Rectal smooth muscle tissue (tissue), 1 donor: ENCODE measurements around the gene ABHD14A.
A peak's percentile ranks its signal among the peaks of the same experiment; 100 is the strongest.

Experiments used
- H3K27ac ChIP-seq: one replicate; pipeline ENCODE4 v1.7.0; 2013; ENCODE audit warnings: low read depth, low read length, inconsistent platforms
- H3K27me3 ChIP-seq: one replicate; pipeline ENCODE4 v1.7.0; 2013; ENCODE audit warnings: low read length; ENCODE audit not compliant: control insufficient read depth, insufficient read depth
- H3K36me3 ChIP-seq: one replicate; pipeline ENCODE4 v1.7.0; 2013; ENCODE audit warnings: low read length; ENCODE audit not compliant: control insufficient read depth, insufficient read depth
- H3K4me1 ChIP-seq: one replicate; pipeline ENCODE4 v1.7.0; 2013; ENCODE audit warnings: low read length; ENCODE audit not compliant: control insufficient read depth, insufficient read depth
- H3K4me3 ChIP-seq: one replicate; pipeline ENCODE4 v1.7.0; 2013; ENCODE audit warnings: low read length
- H3K9ac ChIP-seq: one replicate; pipeline ENCODE4 v1.7.0; 2013; ENCODE audit warnings: low read length

ABHD14A gene

DNA sequence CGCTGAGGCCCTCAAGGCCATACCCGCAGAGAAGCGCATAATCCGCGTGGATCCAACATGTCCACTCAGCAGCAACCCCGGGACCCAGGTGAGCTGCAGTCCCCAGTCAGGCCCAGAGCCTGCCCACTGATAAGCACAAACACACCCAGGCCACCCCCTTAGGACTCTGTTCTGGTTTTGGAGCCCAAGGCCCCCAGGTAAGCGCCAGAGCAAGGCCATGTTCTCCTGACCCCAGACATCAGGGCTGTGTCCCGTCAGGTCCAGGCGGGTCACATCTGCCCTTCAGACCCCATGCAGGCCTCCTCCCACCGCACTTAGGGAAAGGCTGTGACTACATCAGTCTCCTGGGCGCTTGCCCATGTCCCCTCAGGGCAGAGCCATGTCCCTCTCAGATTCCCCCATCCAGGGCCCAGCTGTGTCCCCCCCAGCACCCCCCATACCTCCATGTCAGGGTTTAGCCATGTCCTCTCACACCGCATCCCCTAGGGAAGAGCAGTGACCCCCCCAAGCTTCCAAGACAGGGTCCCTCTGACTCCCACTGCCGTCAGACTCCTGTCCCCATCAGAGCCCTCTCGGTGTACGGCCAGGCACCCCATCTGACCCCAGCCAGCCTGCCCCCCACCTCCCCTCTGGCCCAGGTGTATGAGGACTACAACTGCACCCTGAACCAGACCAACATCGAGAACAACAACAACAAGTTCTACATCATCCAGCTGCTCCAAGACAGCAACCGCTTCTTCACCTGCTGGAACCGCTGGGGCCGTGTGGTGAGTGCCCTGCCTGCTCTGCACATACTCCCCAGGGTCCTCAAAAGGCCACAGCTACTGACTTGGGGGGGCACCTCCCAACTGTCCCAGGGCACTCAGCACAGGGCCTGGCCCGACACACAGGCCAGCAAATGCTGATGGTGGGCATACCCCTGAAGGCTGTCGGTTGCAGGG, 31.1 kb upstream of the ABHD14A start:
- Histone ChIP-seq H3K36me3 (no peaks in the 10 kb centered on the region), H3K27me3 (no peaks in the 10 kb centered on the region), H3K9ac (peak overlapping the region; percentile 28), H3K4me3 (peak overlapping the region; percentile 74), H3K4me1 (peaks cover 15% of the 10 kb centered on the region), H3K27ac (no peak overlapping the region)

DNA sequence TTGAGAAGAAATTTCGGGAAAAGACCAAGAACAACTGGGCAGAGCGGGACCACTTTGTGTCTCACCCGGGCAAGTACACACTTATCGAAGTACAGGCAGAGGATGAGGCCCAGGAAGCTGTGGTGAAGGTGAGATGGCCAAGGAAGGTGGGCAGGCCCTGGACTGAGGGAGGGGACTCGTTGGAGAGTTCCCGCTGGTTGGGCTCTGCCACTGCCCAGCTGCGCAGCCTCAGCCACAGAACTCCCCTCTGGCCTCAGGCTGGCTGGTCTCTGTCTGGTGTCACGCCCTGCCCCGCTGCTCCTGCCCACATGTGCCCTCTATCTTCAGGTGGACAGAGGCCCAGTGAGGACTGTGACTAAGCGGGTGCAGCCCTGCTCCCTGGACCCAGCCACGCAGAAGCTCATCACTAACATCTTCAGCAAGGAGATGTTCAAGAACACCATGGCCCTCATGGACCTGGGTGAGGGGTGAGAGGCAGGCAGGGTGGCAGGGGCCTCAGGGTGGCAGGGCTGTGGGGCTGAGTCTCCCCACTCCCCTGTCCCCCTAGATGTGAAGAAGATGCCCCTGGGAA, 30.3 kb upstream of the ABHD14A start:
- H3K27me3 ChIP-seq: no peaks in the 10 kb centered on the region
- H3K27ac ChIP-seq: no peak overlapping the region
- H3K4me3 ChIP-seq: no peak overlapping the region
- no peaks in the 10 kb centered on the region for H3K36me3 ChIP-seq
- H3K9ac ChIP-seq: no peak overlapping the region
- peaks cover 15% of the 10 kb centered on the region for H3K4me1 ChIP-seq

DNA sequence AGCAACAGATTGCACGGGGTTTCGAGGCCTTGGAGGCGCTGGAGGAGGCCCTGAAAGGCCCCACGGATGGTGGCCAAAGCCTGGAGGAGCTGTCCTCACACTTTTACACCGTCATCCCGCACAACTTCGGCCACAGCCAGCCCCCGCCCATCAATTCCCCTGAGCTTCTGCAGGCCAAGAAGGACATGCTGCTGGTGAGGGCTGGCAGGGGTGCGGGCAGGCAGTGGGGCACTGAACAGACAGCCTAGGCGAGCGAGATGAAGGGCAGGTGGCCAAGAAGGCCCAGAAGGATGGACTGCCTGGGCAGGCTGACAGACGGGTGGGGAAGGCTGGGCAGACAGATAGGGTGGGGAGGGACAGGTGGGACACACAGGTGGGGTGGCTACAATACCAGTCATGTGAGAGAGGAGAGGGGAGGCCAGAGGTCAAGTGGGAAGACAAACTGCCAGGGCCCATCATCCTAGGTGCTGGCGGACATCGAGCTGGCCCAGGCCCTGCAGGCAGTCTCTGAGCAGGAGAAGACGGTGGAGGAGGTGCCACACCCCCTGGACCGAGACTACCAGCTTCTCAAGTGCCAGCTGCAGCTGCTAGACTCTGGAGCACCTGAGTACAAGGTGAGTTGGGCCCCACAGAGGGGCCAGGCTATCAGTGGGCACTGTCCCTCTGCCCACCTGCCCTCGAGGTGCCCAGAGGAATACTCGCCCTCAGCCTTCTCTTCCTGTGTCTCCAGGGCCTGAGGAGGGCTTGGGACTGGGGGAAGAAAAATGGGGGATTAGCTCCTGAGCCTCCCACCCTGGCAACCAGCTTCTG, 29.6 kb upstream of the ABHD14A start:
- Histone ChIP-seq H3K4me1 (peaks cover 15% of the 10 kb centered on the region), H3K36me3 (no peaks in the 10 kb centered on the region), H3K9ac (no peak overlapping the region), H3K4me3 (no peak overlapping the region), H3K27me3 (no peaks in the 10 kb centered on the region), H3K27ac (no peak overlapping the region)

DNA sequence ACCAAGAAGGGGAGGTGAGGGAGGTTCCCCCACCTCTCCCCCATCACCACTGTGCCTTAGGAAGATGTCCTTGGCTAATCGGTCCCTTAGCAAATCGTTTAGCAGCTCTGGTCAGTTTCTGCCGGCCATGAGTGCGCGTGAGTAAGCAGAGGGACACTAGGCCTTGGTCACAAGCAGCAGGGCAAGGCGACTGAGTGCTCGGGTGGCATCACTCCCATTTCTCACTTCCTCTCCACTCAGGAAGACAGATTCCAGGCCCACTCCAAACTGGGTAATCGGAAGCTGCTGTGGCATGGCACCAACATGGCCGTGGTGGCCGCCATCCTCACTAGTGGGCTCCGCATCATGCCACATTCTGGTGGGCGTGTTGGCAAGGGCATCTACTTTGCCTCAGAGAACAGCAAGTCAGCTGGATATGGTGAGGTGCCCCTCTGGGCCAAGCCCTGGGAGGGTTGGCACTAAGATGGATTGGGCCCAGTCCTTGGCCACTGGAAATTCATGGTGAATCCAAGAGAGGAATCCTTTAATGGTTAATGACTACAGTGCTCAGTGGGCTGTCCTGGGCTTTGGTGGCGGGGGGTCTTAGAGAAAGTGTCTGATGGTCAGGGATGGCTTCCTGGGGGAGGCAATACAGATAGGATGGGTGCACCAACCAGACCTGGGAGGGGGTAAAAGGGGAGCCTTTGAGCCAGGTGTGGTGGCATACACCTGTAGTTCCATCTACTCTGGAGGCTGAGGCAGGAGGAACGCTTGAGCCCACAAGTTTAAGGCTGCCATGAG, 28.7 kb upstream of the ABHD14A start:
- Histone ChIP-seq H3K27ac (no peak overlapping the region), H3K9ac (no peak overlapping the region), H3K4me1 (peaks cover 12% of the 10 kb centered on the region), H3K27me3 (no peaks in the 10 kb centered on the region), H3K36me3 (no peaks in the 10 kb centered on the region), H3K4me3 (no peak overlapping the region)

DNA sequence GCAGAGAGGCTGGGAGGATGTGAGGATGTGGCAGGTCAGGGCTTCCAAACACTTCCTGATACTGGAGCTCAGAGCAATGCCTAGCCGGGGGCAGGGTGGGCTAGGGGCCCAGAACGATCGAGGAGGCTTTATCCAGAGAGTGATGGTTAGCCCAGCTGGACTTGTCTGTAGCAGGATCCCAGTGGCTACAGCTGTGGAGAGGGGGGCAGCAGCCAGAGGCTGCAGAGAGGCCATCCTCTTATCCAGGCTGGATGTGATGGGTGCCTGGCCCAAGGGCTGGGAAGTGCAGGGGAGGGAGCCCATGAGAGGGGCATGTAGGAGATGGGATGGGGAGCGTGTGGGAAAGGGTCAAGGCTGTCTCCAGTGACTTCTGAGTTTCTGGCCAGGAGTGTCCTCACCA, 28.1 kb upstream of the ABHD14A start:
- Histone ChIP-seq H3K9ac (no peak overlapping the region), H3K27ac (no peak overlapping the region), H3K27me3 (no peaks in the 10 kb centered on the region), H3K4me1 (peaks cover 10% of the 10 kb centered on the region), H3K4me3 (no peak overlapping the region), H3K36me3 (no peaks in the 10 kb centered on the region)

DNA sequence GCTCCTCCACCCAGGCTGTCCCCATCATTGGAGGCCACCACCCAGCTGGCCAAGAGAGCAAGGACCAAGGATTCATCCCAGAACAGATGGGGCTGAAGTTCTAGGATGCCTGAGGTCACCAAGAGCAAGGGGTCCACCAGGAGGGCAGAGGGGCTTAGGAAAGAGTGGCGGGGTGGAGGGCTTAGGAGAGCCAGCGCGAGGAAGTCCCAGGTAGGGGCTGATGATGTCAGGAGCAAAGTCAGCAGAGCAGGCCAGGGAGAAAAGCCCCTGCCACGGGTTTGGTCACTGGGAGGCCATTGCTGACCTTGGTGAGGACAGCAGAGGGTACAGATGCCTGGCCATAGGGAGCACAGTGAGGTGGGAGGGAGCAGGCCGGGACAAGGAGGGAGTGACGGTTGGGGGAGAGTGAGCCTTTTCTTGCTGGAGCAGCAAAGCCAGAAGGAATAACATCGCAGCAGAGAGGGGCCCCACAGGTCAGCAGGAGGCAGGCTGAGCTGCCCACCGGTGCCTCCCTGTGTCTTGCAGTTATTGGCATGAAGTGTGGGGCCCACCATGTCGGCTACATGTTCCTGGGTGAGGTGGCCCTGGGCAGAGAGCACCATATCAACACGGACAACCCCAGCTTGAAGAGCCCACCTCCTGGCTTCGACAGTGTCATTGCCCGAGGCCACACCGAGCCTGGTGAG, 27.5 kb upstream of the ABHD14A start:
- no peak overlapping the region for H3K9ac ChIP-seq
- no peaks in the 10 kb centered on the region for H3K27me3 ChIP-seq
- H3K36me3 ChIP-seq: no peaks in the 10 kb centered on the region
- H3K4me3 ChIP-seq: no peak overlapping the region
- H3K27ac ChIP-seq: no peak overlapping the region
- peaks cover 9% of the 10 kb centered on the region for H3K4me1 ChIP-seq

DNA sequence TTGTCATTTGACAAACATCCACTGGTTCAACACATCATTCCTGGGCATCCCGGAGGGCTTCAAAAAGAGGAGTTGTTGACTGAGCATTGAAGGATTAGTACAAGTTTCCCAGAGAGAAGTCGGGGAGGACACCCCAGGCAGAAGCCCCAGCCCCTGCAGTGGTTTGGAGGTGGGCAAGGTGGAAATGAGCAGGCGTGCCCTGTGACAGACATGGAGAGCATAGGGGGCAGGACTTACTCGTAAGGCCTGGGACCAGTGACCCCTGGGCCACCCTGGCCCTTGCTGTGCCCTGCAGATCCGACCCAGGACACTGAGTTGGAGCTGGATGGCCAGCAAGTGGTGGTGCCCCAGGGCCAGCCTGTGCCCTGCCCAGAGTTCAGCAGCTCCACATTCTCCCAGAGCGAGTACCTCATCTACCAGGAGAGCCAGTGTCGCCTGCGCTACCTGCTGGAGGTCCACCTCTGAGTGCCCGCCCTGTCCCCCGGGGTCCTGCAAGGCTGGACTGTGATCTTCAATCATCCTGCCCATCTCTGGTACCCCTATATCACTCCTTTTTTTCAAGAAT, 26.8 kb upstream of the ABHD14A start:
- Histone ChIP-seq H3K4me3 (no peak overlapping the region), H3K27ac (no peak overlapping the region), H3K4me1 (peaks cover 2% of the 10 kb centered on the region), H3K27me3 (no peaks in the 10 kb centered on the region), H3K9ac (no peak overlapping the region), H3K36me3 (no peaks in the 10 kb centered on the region)

DNA sequence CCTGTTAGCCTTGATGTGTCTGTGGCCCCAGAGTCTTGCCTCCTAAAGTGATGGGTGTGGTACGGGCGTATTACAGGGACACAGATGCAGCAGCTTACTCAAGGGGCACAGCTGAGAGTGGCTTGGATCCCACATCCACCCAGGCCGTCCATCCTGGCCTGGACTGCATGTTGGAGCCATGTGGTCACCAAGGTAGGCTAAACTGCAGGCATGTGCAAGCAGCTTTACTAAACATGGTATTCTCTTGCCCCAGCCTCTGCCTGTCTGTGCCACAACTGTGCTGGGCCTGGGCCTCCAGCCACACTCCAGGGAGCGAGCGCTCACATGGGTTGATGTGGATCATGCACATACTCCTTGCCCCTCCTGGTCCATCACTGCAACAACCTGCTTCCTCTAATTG, 25.7 kb upstream of the ABHD14A start:
- Histone ChIP-seq H3K4me1 (no peaks in the 10 kb centered on the region), H3K27me3 (no peaks in the 10 kb centered on the region), H3K4me3 (no peak overlapping the region), H3K9ac (no peak overlapping the region), H3K27ac (no peak overlapping the region), H3K36me3 (no peaks in the 10 kb centered on the region)

DNA sequence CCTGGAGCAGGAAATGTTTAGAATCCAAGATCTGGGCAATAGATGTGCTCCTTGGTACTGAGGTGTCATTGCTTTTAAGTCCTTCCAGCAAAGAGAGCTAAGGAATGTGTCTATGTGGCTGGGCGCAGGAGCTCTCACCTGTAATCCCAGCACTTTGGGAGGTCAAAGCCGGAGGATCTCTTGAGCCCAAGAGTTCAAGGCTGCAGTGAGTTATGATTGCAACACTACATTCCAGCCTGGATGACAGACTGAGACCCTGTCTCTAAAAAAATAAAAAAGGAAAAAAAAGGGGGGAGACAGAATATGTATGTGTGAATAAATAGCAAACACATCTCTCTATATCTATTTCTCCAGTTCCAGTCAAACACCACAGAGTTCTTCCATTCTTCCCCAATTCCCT, 24.0 kb upstream of the ABHD14A start:
- no peaks in the 10 kb centered on the region for H3K36me3 ChIP-seq

DNA sequence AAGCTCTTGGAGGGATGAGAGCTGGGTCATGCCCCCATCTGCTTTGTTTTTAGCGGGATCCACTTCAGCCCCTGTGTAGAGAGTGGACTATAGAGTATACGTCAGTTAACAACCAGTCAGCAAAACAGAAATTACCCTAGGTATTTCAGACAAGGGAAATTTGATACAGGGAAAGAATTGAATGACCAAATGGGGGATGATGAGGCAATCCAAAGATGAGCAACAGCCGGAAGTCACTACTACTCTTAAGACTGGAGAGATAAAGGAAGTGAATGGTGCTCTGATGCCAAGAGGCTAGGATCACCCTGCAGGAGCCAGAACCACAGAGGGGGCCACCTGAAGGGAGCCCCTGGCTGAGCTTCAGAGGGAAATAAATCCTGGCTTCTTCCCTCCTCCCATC, 21.4 kb upstream of the ABHD14A start:
- no peak overlapping the region for H3K9ac ChIP-seq

More for the DNA sequence above, 24.0 kb upstream of the ABHD14A start:
- Histone ChIP-seq H3K4me3 (no peak overlapping the region), H3K27me3 (no peaks in the 10 kb centered on the region), H3K27ac (no peak overlapping the region), H3K9ac (no peak overlapping the region), H3K4me1 (no peaks in the 10 kb centered on the region)

DNA sequence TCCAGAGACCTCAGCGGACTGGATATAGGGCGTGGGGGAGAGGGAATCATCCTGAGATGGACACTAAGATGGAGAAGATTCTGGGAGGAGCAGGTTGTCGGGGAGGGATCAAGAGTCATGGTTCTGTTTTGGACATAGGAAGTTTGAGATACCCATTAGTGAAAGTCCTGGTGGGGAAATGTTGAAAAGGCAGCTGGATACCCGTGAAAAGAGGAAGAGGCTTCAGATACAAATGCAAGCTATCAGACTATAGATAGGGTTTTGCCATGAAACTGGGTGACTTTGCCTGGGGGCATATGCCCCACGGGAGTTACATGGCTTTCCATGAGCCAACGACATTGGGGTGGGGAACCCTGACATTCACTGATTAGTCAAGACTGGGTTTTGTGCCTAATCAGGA, 20.8 kb upstream of the ABHD14A start:
- Histone ChIP-seq H3K36me3 (no peaks in the 10 kb centered on the region), H3K4me3 (no peak overlapping the region), H3K9ac (no peak overlapping the region), H3K4me1 (no peaks in the 10 kb centered on the region), H3K27me3 (peaks cover 2% of the 10 kb centered on the region), H3K27ac (no peak overlapping the region)

More for the DNA sequence above, 21.4 kb upstream of the ABHD14A start:
- no peaks in the 10 kb centered on the region for H3K36me3 ChIP-seq
- H3K4me3 ChIP-seq: no peak overlapping the region
- H3K27me3 ChIP-seq: peaks cover 2% of the 10 kb centered on the region
- H3K4me1 ChIP-seq: no peaks in the 10 kb centered on the region
- H3K27ac ChIP-seq: no peak overlapping the region
